H9 (cell line): ENCODE results near the gene ERVMER34-1. TPM values are rescaled to one million over a fixed set of nuclear protein-coding genes. Genes with fewer than 3 reads are reported as not detected.

Source experiments
- DNase-seq: peaks from one replicate; pipeline ENCODE4 v3.0.0-alpha.2; 2017
- H2AFZ ChIP-seq: one replicate; pipeline ENCODE4 v1.6.1; 2013; ENCODE audit warnings: mild to moderate bottlenecking, low read length, control low read depth, moderate library complexity
- H2AK5ac ChIP-seq: 2 replicates; pipeline ENCODE4 v1.6.1; 2013; ENCODE audit warnings: low read length, control low read depth, mixed read lengths; ENCODE audit not compliant: insufficient read length
- H2BK120ac ChIP-seq: one replicate; pipeline ENCODE4 v1.6.1; 2013; ENCODE audit warnings: low read depth, mild to moderate bottlenecking, low read length, control low read depth, inconsistent platforms; ENCODE audit not compliant: poor library complexity, severe bottlenecking
- H2BK12ac ChIP-seq: 2 replicates; pipeline ENCODE4 v1.6.1; 2013; ENCODE audit warnings: low read length, control low read depth, mixed read lengths, low read depth; ENCODE audit not compliant: insufficient read length
- H2BK15ac ChIP-seq: 2 replicates; pipeline ENCODE4 v1.6.1; 2013; ENCODE audit warnings: low read depth, low read length, control low read depth
- H2BK20ac ChIP-seq: one replicate; pipeline ENCODE4 v1.6.1; 2013; ENCODE audit warnings: low read depth, mild to moderate bottlenecking, low read length, control low read depth, inconsistent platforms; ENCODE audit not compliant: poor library complexity, severe bottlenecking
- H2BK5ac ChIP-seq: 2 replicates; pipeline ENCODE4 v1.6.1; 2013; ENCODE audit warnings: low read length, control low read depth, mixed read lengths; ENCODE audit not compliant: insufficient read length
- H3K14ac ChIP-seq: 2 replicates; pipeline ENCODE4 v1.6.1; 2013; ENCODE audit warnings: low read length, control low read depth; ENCODE audit not compliant: insufficient read depth
- H3K18ac ChIP-seq: 2 replicates; pipeline ENCODE4 v1.6.1; 2013; ENCODE audit warnings: low read depth, mild to moderate bottlenecking, mixed read lengths, low read length, control low read depth; ENCODE audit not compliant: insufficient read length
- H3K23ac ChIP-seq: 2 replicates; pipeline ENCODE4 v1.6.1; 2013; ENCODE audit warnings: low read length, control low read depth, mixed read lengths, low read depth; ENCODE audit not compliant: insufficient read length
- H3K23me2 ChIP-seq: 2 replicates; pipeline ENCODE4 v1.6.1; 2013; ENCODE audit warnings: low read depth, mild to moderate bottlenecking, mixed read lengths, low read length, control low read depth; ENCODE audit not compliant: insufficient read length, poor library complexity, severe bottlenecking
- H3K27ac ChIP-seq: 2 replicates; pipeline ENCODE4 v1.5.1; 2013; ENCODE audit warnings: low read length, control low read depth, mixed read lengths, low read depth; ENCODE audit not compliant: insufficient read length
- H3K27me3 ChIP-seq: 2 replicates; pipeline ENCODE4 v1.6.1; 2013; ENCODE audit warnings: low read length, control low read depth, inconsistent platforms; ENCODE audit not compliant: insufficient read depth
- H3K4ac ChIP-seq: 2 replicates; pipeline ENCODE4 v1.6.1; 2013; ENCODE audit warnings: low read depth, mild to moderate bottlenecking, control low read depth, inconsistent platforms, low read length, moderate library complexity
- H3K4me1 ChIP-seq: 2 replicates; pipeline ENCODE4 v1.6.1; 2013; ENCODE audit warnings: low read length, control low read depth, inconsistent platforms; ENCODE audit not compliant: insufficient read depth
- H3K4me2 ChIP-seq: 2 replicates; pipeline ENCODE4 v1.6.1; 2013; ENCODE audit warnings: low read length, control low read depth, mixed read lengths; ENCODE audit not compliant: insufficient read length, insufficient read depth
- H3K56ac ChIP-seq: 2 replicates; pipeline ENCODE4 v1.6.1; 2013; ENCODE audit warnings: low read depth, mild to moderate bottlenecking, mixed read lengths, low read length, control low read depth; ENCODE audit not compliant: insufficient read length
- H3K79me1 ChIP-seq: 2 replicates; pipeline ENCODE4 v1.6.1; 2013; ENCODE audit warnings: low read depth, mild to moderate bottlenecking, moderate library complexity, low read length, control low read depth, inconsistent platforms; ENCODE audit not compliant: insufficient read depth, poor library complexity, severe bottlenecking
- H3K79me2 ChIP-seq: 2 replicates; pipeline ENCODE4 v1.6.1; 2013; ENCODE audit warnings: low read length, control low read depth, inconsistent platforms; ENCODE audit not compliant: insufficient read depth
- H3K9ac ChIP-seq: 2 replicates; pipeline ENCODE4 v1.6.1; 2013; ENCODE audit warnings: low read length, control low read depth, mixed read lengths; ENCODE audit not compliant: insufficient read length; ENCODE audit errors: extremely low read depth
- H3K9me3 ChIP-seq: one replicate; pipeline ENCODE4 v1.6.1; 2013; ENCODE audit warnings: low read depth, low read length, inconsistent platforms; ENCODE audit not compliant: control insufficient read depth
- H3T11ph ChIP-seq: one replicate; pipeline ENCODE4 v1.6.1; 2013; ENCODE audit warnings: mild to moderate bottlenecking, low read length, control low read depth, inconsistent platforms
- H4K20me1 ChIP-seq: one replicate; pipeline ENCODE4 v1.6.1; 2013; ENCODE audit not compliant: control insufficient read depth, insufficient read length, insufficient read depth
- H4K5ac ChIP-seq: 2 replicates; pipeline ENCODE4 v1.6.1; 2013; ENCODE audit warnings: low read depth, mild to moderate bottlenecking, mixed read lengths, low read length, control low read depth; ENCODE audit not compliant: insufficient read length
- H4K8ac ChIP-seq: replicated peaks from 2 replicates; pipeline ENCODE4 v1.6.1; 2013; ENCODE audit warnings: low read length, control low read depth, mixed read lengths, low read depth; ENCODE audit not compliant: insufficient read length
- H4K91ac ChIP-seq: 2 replicates; pipeline ENCODE4 v1.6.1; 2013; ENCODE audit warnings: low read depth, mild to moderate bottlenecking, moderate library complexity, mixed read lengths, low read length, control low read depth; ENCODE audit not compliant: insufficient read length
- H3K27ac Mint-ChIP-seq, 3 experiments: 2 replicates in 2 of 3; 3 replicates in 1 of 3; pipeline ENCODE4 v1.8.0; 2020 to 2021; ENCODE audit warnings: mixed read lengths in 3 of 3, mild to moderate bottlenecking in 1 of 3, moderate library complexity in 1 of 3
- H3K27me3 Mint-ChIP-seq: 2 replicates; pipeline ENCODE4 v1.8.0; 2021; ENCODE audit warnings: low read depth, mild to moderate bottlenecking, moderate library complexity, mixed read lengths
- H3K36me3 Mint-ChIP-seq, 3 experiments: 2 replicates in 2 of 3; 3 replicates in 1 of 3; pipeline ENCODE4 v1.8.0; 2020 to 2021; ENCODE audit warnings: low read depth in 3 of 3, mixed read lengths in 3 of 3; ENCODE audit not compliant: insufficient read depth in 1 of 3
- H3K4me1 Mint-ChIP-seq, 2 experiments: 2 replicates each; pipeline ENCODE4 v1.8.0; 2020; ENCODE audit warnings: mixed read lengths in 2 of 2
- H3K4me3 Mint-ChIP-seq, 2 experiments: 2 replicates in 1 of 2; 3 replicates in 1 of 2; pipeline ENCODE4 v1.8.0; 2020 to 2021; ENCODE audit warnings: mild to moderate bottlenecking in 2 of 2, mixed read lengths in 2 of 2, moderate library complexity in 1 of 2
- H3K9me3 Mint-ChIP-seq, 2 experiments: 2 replicates in 1 of 2; 3 replicates in 1 of 2; pipeline ENCODE4 v1.8.0; 2020; ENCODE audit warnings: mild to moderate bottlenecking in 2 of 2, mixed read lengths in 2 of 2, moderate library complexity in 1 of 2
- CTCF ChIP-seq: fragments of 200-600 bp; sonication (generic); conservative IDR thresholded peaks from 3 replicates; pipeline ENCODE4 v1.8.0; 2021; ENCODE audit warnings: antibody characterized with exemption, mild to moderate bottlenecking
- WGBS: extraction: QIAGEN DNeasy Blood & Tissue Kit; methylation state at CpG from one replicate; pipeline ENCODE4 v1.1.7; 2013; ENCODE audit warnings: missing lambda C conversion rate, low lambda C conversion rate, mixed read lengths; ENCODE audit not compliant: insufficient read length; ENCODE audit errors: extremely low coverage; 5-methylcytosine and 5-hydroxymethylcytosine counted together
- total RNA-seq: library from RNA; stranded (reverse); gene quantifications from 2 replicates; pipeline ENCODE4 v1.2.1, GENCODE V29; 2021

ERVMER34-1 gene
- total RNA-seq, 1 experiment from 2014 or later: 14.4 TPM

DNA sequence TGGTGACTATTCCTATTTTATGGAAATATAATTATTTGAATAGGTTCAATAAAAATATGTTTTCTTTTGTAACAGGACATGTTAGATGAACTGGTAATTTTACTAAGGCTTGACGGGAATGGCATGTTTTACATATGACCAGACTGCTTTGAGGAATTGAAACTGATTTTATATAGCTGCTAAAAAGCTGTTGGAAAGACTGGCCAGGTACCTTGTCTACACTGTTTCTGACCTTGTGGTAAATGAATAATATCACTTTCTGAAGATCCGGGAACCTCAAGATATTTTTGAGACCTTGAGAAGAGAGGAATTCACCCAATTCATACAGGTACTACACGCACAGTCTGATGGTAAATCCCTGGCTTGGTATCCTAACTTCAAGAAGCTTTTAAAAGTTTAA lies 50.0 kb downstream of the ERVMER34-1 start:
- no peak overlapping the region for H2BK20ac ChIP-seq
- H3K27me3 ChIP-seq: no peaks in the 10 kb centered on the region
- no peaks in the 10 kb centered on the region for H3K9me3 Mint-ChIP-seq
- WGBS: no CpG with 5 or more reads among the region's 3 CpGs
- no peaks in the 10 kb centered on the region for H3K36me3 Mint-ChIP-seq
- H2BK15ac ChIP-seq: no peak overlapping the region
- H3K9me3 ChIP-seq: no peaks in the 10 kb centered on the region
- no peaks in the 10 kb centered on the region for H3K27me3 Mint-ChIP-seq
- no peak overlapping the region for H4K8ac ChIP-seq
- no peak overlapping the region for H3K4ac ChIP-seq
- H3K4me1 Mint-ChIP-seq: peaks cover 5 to 8% of the 10 kb centered on the region in 2 experiments
- no peak overlapping the region for H3K18ac ChIP-seq
- no peak overlapping the region for H3K14ac ChIP-seq
- H2BK12ac ChIP-seq: no peak overlapping the region
- no peak overlapping the region for H3K27ac Mint-ChIP-seq
- H3K79me1 ChIP-seq: no peaks in the 10 kb centered on the region
- H4K91ac ChIP-seq: no peak overlapping the region
- TF ChIP-seq CTCF: no peak
- no peak overlapping the region for H3K56ac ChIP-seq
- DNase-seq: no peak
- no peak overlapping the region for H3K27ac ChIP-seq
- H3K9ac ChIP-seq: no peak overlapping the region
- H4K5ac ChIP-seq: no peak overlapping the region
- no peaks in the 10 kb centered on the region for H3K79me2 ChIP-seq
- H3K23ac ChIP-seq: no peak overlapping the region
- H3T11ph ChIP-seq: no peak overlapping the region
- no peak overlapping the region for H3K4me3 Mint-ChIP-seq
- H3K23me2 ChIP-seq: no peaks in the 10 kb centered on the region
- H3K4me1 ChIP-seq: no peaks in the 10 kb centered on the region
- no peak overlapping the region for H3K4me2 ChIP-seq
- H2AK5ac ChIP-seq: no peak overlapping the region
- H2BK120ac ChIP-seq: no peak overlapping the region
- H4K20me1 ChIP-seq: no peaks in the 10 kb centered on the region
- H2BK5ac ChIP-seq: no peak overlapping the region
- no peak overlapping the region for H2AFZ ChIP-seq
